Measurements from ENCODE around the gene TMEFF2. TPM values are rescaled to one million over a fixed set of nuclear protein-coding genes. Genes with fewer than 3 reads are reported as not detected.

Gene TMEFF2
- total and polyA plus RNA-seq, 2 of the 4 experiments (the other 2 are of a cell fraction): 1.3 to 3.0 TPM

DNA sequence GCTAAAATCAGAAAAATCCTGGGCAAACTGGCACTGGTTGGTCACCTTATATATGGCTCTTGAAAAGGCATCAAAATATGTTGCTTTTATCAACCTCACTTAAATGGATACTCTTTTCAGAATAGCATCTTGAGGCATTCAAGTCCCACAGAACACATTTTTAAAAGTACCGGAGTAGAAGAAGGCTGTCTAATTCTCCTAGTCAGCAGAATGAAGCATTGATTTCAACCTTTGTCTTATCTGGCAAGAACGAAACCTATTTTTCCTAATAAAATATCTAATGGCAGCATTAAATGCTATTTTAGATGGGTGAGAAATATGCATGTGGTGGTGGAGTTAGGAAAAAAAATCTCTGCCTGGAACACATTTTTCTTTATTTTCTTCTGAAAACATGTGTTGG is 27.8 kb downstream of the TMEFF2 start:
- Histone ChIP-seq H4K8ac (ENCODE audit: low read depth in 2 of 2, low read length in 2 of 2) (no peak overlapping the region), H3K4me1 (ENCODE audit: control insufficient read depth, insufficient read depth, low read length) (no peaks in the 10 kb centered on the region), H2BK120ac (ENCODE audit: low read depth, low read length) (no peak overlapping the region), H2AK9ac (replicated peaks; ENCODE audit: low read depth, low read length, poor library complexity) (no peak overlapping the region), H2BK20ac (ENCODE audit: low read depth, low read length) (no peak overlapping the region), H3K79me1 (ENCODE audit: low read depth in 1 of 2, low read length in 2 of 2) (no peaks in the 10 kb centered on the region), H3K18ac (ENCODE audit: low read depth, low read length) (no peak overlapping the region), H3K27me3 (ENCODE audit: control insufficient read depth, insufficient read depth, low read length) (peaks cover 3% of the 10 kb centered on the region; the same call in 1 of the 2 replicates), H2BK15ac (ENCODE audit: low read depth, low read length) (no peak overlapping the region), H3K56ac (ENCODE audit: extremely low read depth, insufficient read depth, low read length) (no peak overlapping the region), H3K27ac (ENCODE audit: insufficient read depth, low read length) (no peak overlapping the region), H2AK5ac (ENCODE audit: low read depth, low read length) (no peak overlapping the region), H3K23ac (ENCODE audit: low read depth, low read length) (no peak overlapping the region), H2AFZ (replicated peaks; ENCODE audit: low read length, poor library complexity) (no peak overlapping the region), H4K20me1 (ENCODE audit: insufficient read depth, low read length) (no peaks in the 10 kb centered on the region), H3K4me2 (ENCODE audit: low read depth, low read length) (no peak overlapping the region), H3K4me3 (ENCODE audit: insufficient read depth, low read depth, low read length) (no peak overlapping the region), H3K9me3 (ENCODE audit: control insufficient read depth, insufficient read depth, low read length) (no peaks in the 10 kb centered on the region), H2BK5ac (ENCODE audit: low read depth, low read length, poor library complexity, severe bottlenecking) (no peak overlapping the region), H4K91ac (ENCODE audit: insufficient read depth, low read depth, low read length) (no peak overlapping the region), H3K9me1 (ENCODE audit: insufficient read depth, low read length) (no peaks in the 10 kb centered on the region), H3K9ac (ENCODE audit: low read depth, low read length) (no peak overlapping the region), H3K36me3 (ENCODE audit: control insufficient read depth, insufficient read depth, low read length) (no peaks in the 10 kb centered on the region), H4K5ac (ENCODE audit: low read depth, low read length) (no peak overlapping the region), H3K4ac (ENCODE audit: low read depth, low read length) (no peak overlapping the region), H3K14ac (replicated peaks; ENCODE audit: low read depth, low read length) (no peak overlapping the region)
- BruUV-seq (replicated peaks): no TSS peak
- TF ChIP-seq MXI1 (IDR thresholded peaks at IDR 0.05; ENCODE audit: borderline replicate concordance, low read depth, low read length) (no peak), MAFK (IDR thresholded peaks at IDR 0.05; ENCODE audit: low read depth, low read length) (peak; percentile 50), RAD21 (IDR thresholded peaks at IDR 0.05; ENCODE audit: low read length) (no peak)
- DNase-seq: no peak
- WGBS, 2 experiments (ENCODE audit: extremely low coverage in 2 of 2, insufficient read length in 1 of 2): no CpG with 5 or more reads among the region's 2 CpGs
- no peak for ATAC-seq (ENCODE audit: low read depth)
- CTCF ChIA-PET: no interaction called here
- intact Hi-C loops (cut with micrococcal nuclease) (no loop called here), in situ Hi-C loops (cut with MboI; ENCODE audit: low sequenced_read_pairs) (no loop called here), dilution Hi-C loops (cut with HindIII; ENCODE audit: low sequenced_read_pairs, unreplicated experiment) (no loop called here)
- POLR2A ChIA-PET (ENCODE audit: unreplicated experiment): no interaction called here

Data from IMR-90 (cell line).